HG03342 (cell line): ENCODE data around the gene PRPF40A.

Source experiments
- ATAC-seq: cut with Tn5 transposase; IDR thresholded peaks from one replicate; pipeline ENCODE4 v1.9.1; 2021; ENCODE audit warnings: mild to moderate bottlenecking, moderate library complexity; ENCODE audit not compliant: unreplicated experiment

Gene PRPF40A

GRCh38 chr2:152655880-152656279 is 61.4 kb downstream of the PRPF40A start:
- no peak for ATAC-seq

- no peak for ATAC-seq
Measured at GRCh38 chr2:152651834-152652233, 65.4 kb downstream of the PRPF40A start.

GRCh38 chr2:152650768-152651371 is 66.4 kb downstream of the PRPF40A start:
- ATAC-seq: no peak

- ATAC-seq: no peak
Measured at GRCh38 chr2:152649997-152650396, 67.3 kb downstream of the PRPF40A start.

- no peak for ATAC-seq
Measured at GRCh38 chr2:152648336-152648735, 68.9 kb downstream of the PRPF40A start.

GRCh38 chr2:152647552-152647951 is 69.7 kb downstream of the PRPF40A start:
- no peak for ATAC-seq

- ATAC-seq: no peak
Measured at GRCh38 chr2:152646775-152647174, 70.5 kb downstream of the PRPF40A start.

- ATAC-seq: no peak
Measured at GRCh38 chr2:152646264-152646663, 71.0 kb downstream of the PRPF40A start.

GRCh38 chr2:152644189-152644873 is 72.9 kb downstream of the PRPF40A start:
- ATAC-seq: no peak

GRCh38 chr2:152638590-152638989 is 78.7 kb downstream of the PRPF40A start:
- ATAC-seq: no peak

GRCh38 chr2:152638056-152638455 is 79.2 kb downstream of the PRPF40A start:
- no peak for ATAC-seq

GRCh38 chr2:152637251-152637650 is 80.0 kb downstream of the PRPF40A start:
- no peak for ATAC-seq

GRCh38 chr2:152635635-152636298 is 81.5 kb downstream of the PRPF40A start:
- ATAC-seq: no peak

- ATAC-seq: no peak
Measured at GRCh38 chr2:152632736-152633135, 84.5 kb downstream of the PRPF40A start.

GRCh38 chr2:152630466-152630865 is 86.8 kb downstream of the PRPF40A start:
- no peak for ATAC-seq

- no peak for ATAC-seq
Measured at GRCh38 chr2:152629202-152629601, 88.1 kb downstream of the PRPF40A start.

- ATAC-seq: peak; percentile 57
Measured at GRCh38 chr2:152627351-152627957, 89.8 kb downstream of the PRPF40A start.

GRCh38 chr2:152626911-152627339 is 90.3 kb downstream of the PRPF40A start:
- ATAC-seq: no peak

GRCh38 chr2:152624805-152625204 is 92.5 kb downstream of the PRPF40A start:
- ATAC-seq: no peak

GRCh38 chr2:152623775-152624174 is 93.5 kb downstream of the PRPF40A start:
- ATAC-seq: no peak

GRCh38 chr2:152623076-152623740 is 94.1 kb downstream of the PRPF40A start:
- ATAC-seq: no peak
